Erythroblast (primary cell): Measurements from ENCODE around the gene KATNB1.

ENCODE experiments used
- GATA1 ChIP-seq: IDR thresholded peaks from 2 replicates; pipeline ENCODE4 v1.6.1; 2011; ENCODE audit warnings: low read depth, mild to moderate bottlenecking, control low read depth, low read length, moderate library complexity
- POLR2A ChIP-seq: IDR thresholded peaks from 2 replicates; pipeline ENCODE4 v1.6.1; 2011; ENCODE audit warnings: mild to moderate bottlenecking, low read length

- no peak for TF ChIP-seq POLR2A
- TF ChIP-seq GATA1 = no peak
Measured at GRCh38 chr16:57766714-57767348, 31.3 kb downstream of the KATNB1 start.
